Measurements from ENCODE around the gene ACP6. TPM values are rescaled to one million over a fixed set of nuclear protein-coding genes. Genes with fewer than 3 reads are reported as not detected.
"Not testable (repeated sequence)": the region's sequence is repeated elsewhere in the genome, so short reads cannot be mapped to it uniquely, and the experiment has no call there.

ACP6 gene
- total RNA-seq, 1 experiment from 2014 or later = 12.0 TPM

DNA sequence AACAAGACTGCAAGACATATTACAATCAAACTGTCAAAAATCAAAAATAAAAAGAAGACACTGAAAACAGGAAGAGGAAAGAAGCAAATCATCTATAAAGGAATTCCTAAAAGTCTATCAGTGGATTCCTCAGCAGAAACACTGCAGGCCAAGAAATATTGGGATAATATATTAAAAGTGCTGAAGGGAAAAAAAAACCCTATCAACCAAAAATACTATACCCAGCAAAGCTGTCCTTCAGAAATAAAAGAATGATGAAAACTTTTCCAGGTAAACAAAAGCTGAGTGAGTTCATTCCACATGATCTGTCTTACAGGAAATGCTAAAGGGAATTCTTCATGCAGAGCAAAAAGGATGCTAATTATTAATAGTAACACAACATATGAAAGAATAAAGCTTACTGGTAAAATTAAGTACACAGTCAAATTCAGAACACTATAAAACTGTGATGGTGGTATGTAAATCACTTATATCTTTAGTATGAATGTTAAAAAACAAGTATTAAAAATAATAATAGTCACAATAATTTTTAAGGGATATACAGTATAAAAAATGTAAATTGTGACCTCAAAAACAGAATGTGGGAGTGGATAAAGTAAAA, 12.9 kb upstream of the ACP6 start:
- CTCF ChIA-PET = no interaction called here
- H3K36me3 ChIP-seq (ENCODE audit: control insufficient read depth, insufficient read depth, low read length) = no peaks in the 10 kb centered on the region
- no peak overlapping the region for H3K4me3 ChIP-seq (ENCODE audit: low read depth in 2 of 2, low read length in 2 of 2)
- no peaks in the 10 kb centered on the region; the same call in 1 of the 2 replicates for H3K27me3 ChIP-seq (ENCODE audit: control insufficient read depth, insufficient read depth, low read length)
- POLR2A ChIA-PET = no interaction called here
- H3K27ac ChIP-seq (ENCODE audit: low read length) = no peak overlapping the region
- no peaks in the 10 kb centered on the region for H3K4me1 ChIP-seq (ENCODE audit: control insufficient read depth, insufficient read depth, low read length)
- TF ChIP-seq SIN3A (IDR thresholded peaks at IDR 0.05; ENCODE audit: borderline replicate concordance, insufficient read depth, low read depth, low read length) (no peak), POLR2AphosphoS5 (IDR thresholded peaks at IDR 0.05; ENCODE audit: low read depth, low read length) (no peak), TCF7L2 (IDR thresholded peaks at IDR 0.05; ENCODE audit: low read depth, low read length) (no peak)
- TF ChIP-seq, protein P1, sequence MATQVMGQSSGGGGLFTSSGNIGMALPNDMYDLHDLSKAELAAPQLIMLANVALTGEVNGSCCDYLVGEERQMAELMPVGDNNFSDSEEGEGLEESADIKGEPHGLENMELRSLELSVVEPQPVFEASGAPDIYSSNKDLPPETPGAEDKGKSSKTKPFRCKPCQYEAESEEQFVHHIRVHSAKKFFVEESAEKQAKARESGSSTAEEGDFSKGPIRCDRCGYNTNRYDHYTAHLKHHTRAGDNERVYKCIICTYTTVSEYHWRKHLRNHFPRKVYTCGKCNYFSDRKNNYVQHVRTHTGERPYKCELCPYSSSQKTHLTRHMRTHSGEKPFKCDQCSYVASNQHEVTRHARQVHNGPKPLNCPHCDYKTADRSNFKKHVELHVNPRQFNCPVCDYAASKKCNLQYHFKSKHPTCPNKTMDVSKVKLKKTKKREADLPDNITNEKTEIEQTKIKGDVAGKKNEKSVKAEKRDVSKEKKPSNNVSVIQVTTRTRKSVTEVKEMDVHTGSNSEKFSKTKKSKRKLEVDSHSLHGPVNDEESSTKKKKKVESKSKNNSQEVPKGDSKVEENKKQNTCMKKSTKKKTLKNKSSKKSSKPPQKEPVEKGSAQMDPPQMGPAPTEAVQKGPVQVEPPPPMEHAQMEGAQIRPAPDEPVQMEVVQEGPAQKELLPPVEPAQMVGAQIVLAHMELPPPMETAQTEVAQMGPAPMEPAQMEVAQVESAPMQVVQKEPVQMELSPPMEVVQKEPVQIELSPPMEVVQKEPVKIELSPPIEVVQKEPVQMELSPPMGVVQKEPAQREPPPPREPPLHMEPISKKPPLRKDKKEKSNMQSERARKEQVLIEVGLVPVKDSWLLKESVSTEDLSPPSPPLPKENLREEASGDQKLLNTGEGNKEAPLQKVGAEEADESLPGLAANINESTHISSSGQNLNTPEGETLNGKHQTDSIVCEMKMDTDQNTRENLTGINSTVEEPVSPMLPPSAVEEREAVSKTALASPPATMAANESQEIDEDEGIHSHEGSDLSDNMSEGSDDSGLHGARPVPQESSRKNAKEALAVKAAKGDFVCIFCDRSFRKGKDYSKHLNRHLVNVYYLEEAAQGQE (IDR thresholded peaks at IDR 0.05; ENCODE audit: insufficient read depth in 1 of 2, low read depth in 2 of 2, low read length in 1 of 2) = no peak
- TF ChIP-seq, protein P2, sequence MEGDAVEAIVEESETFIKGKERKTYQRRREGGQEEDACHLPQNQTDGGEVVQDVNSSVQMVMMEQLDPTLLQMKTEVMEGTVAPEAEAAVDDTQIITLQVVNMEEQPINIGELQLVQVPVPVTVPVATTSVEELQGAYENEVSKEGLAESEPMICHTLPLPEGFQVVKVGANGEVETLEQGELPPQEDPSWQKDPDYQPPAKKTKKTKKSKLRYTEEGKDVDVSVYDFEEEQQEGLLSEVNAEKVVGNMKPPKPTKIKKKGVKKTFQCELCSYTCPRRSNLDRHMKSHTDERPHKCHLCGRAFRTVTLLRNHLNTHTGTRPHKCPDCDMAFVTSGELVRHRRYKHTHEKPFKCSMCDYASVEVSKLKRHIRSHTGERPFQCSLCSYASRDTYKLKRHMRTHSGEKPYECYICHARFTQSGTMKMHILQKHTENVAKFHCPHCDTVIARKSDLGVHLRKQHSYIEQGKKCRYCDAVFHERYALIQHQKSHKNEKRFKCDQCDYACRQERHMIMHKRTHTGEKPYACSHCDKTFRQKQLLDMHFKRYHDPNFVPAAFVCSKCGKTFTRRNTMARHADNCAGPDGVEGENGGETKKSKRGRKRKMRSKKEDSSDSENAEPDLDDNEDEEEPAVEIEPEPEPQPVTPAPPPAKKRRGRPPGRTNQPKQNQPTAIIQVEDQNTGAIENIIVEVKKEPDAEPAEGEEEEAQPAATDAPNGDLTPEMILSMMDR (IDR thresholded peaks at IDR 0.05) = no peak
- peaks cover 4% of the 10 kb centered on the region for H3K9me3 ChIP-seq (ENCODE audit: control insufficient read depth, insufficient read depth, low read depth, low read length)
- ATAC-seq (no peak), DNase-seq (ENCODE audit: low read depth, low spot score) (no peak)
- in situ Hi-C loops (cut with HindIII; ENCODE audit: low pct_unique_long_range_greater_than_20kb, low sequenced_read_pairs) (no loop called here), intact Hi-C loops (cut with micrococcal nuclease; ENCODE audit: unreplicated experiment) (no loop called here)
- BruUV-seq (replicated peaks) = no TSS peak

DNA sequence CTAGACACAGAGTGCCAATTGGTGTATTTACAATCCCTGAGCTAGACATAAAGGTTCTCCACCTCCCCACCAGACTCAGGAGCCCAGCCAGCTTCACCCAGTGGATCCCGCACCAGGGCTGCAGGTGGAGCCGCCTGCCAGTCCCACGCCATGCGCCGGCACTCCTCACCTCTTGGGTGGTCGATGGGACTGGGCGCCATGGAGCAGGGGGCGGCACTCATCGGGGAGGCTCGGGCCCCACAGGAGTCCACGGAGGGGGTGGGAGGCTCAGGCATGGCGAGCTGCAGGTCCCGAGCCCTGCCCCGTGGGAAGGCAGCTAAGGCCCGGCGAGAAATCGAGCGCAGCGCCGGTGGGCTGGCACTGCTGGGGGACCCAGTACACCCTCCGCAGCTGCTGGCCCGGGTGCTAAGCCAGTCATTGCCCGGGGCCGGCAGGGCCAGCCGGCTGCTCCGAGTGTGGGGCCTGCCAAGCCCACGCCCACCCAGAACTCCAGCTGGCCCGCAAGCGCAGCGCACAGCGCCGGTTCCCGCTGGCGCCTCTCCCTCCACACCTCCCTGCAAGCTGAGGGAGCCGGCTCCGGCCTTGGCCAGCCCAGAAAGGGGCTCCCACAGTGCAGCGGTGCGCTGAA, 10.4 kb upstream of the ACP6 start:
- in situ Hi-C loops (cut with HindIII; ENCODE audit: low pct_unique_long_range_greater_than_20kb, low sequenced_read_pairs); ATAC-seq; H3K4me1 ChIP-seq (ENCODE audit: control insufficient read depth, insufficient read depth, low read length); POLR2A ChIA-PET; intact Hi-C loops (cut with micrococcal nuclease; ENCODE audit: unreplicated experiment); H3K27ac ChIP-seq (ENCODE audit: low read length); H3K36me3 ChIP-seq (ENCODE audit: control insufficient read depth, insufficient read depth, low read length); BruUV-seq (replicated peaks); H3K4me3 ChIP-seq (ENCODE audit: low read depth in 2 of 2, low read length in 2 of 2); H3K27me3 ChIP-seq (ENCODE audit: control insufficient read depth, insufficient read depth, low read length); DNase-seq (ENCODE audit: low read depth, low spot score); CTCF ChIA-PET: not testable (repeated sequence)
- H3K9me3 ChIP-seq (ENCODE audit: control insufficient read depth, insufficient read depth, low read depth, low read length) = peaks cover 16% of the 10 kb centered on the region

DNA sequence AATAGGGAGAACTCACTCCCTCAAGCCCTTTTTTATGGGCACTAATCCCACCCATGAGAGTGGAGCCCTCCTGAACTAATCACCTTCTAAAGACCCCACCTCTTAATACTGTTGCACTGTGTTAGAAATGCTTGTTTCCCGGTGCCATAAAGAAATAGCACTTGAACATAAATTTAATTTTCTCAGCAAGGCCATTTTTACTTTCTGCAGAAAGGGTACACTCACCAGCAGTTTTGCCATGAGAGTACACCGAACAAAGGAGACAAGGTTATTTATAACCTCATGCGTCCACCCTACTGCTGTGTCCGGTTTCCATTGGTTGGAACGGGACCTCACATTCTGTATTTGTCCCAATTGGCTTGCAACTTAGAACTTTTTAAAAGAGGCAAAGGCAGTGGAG, 7.4 kb upstream of the ACP6 start:
- H3K4me3 ChIP-seq (ENCODE audit: low read depth in 2 of 2, low read length in 2 of 2); intact Hi-C loops (cut with micrococcal nuclease; ENCODE audit: unreplicated experiment); POLR2A ChIA-PET; ATAC-seq; CTCF ChIA-PET; H3K27me3 ChIP-seq (ENCODE audit: control insufficient read depth, insufficient read depth, low read length); H3K27ac ChIP-seq (ENCODE audit: low read length); H3K36me3 ChIP-seq (ENCODE audit: control insufficient read depth, insufficient read depth, low read length); BruUV-seq (replicated peaks); H3K4me1 ChIP-seq (ENCODE audit: control insufficient read depth, insufficient read depth, low read length); in situ Hi-C loops (cut with HindIII; ENCODE audit: low pct_unique_long_range_greater_than_20kb, low sequenced_read_pairs); DNase-seq (ENCODE audit: low read depth, low spot score): not testable (repeated sequence)
- H3K9me3 ChIP-seq (ENCODE audit: control insufficient read depth, insufficient read depth, low read depth, low read length) = peaks cover 17% of the 10 kb centered on the region

All from Panc1 (cell line).